HG02623 (cell line): Measurements from ENCODE around the gene ADGRB2.

Experiments
- ATAC-seq: cut with Tn5 transposase; IDR thresholded peaks from one replicate; pipeline ENCODE4 v1.9.1; 2021; ENCODE audit warnings: moderate library complexity; ENCODE audit not compliant: unreplicated experiment

Gene ADGRB2

DNA sequence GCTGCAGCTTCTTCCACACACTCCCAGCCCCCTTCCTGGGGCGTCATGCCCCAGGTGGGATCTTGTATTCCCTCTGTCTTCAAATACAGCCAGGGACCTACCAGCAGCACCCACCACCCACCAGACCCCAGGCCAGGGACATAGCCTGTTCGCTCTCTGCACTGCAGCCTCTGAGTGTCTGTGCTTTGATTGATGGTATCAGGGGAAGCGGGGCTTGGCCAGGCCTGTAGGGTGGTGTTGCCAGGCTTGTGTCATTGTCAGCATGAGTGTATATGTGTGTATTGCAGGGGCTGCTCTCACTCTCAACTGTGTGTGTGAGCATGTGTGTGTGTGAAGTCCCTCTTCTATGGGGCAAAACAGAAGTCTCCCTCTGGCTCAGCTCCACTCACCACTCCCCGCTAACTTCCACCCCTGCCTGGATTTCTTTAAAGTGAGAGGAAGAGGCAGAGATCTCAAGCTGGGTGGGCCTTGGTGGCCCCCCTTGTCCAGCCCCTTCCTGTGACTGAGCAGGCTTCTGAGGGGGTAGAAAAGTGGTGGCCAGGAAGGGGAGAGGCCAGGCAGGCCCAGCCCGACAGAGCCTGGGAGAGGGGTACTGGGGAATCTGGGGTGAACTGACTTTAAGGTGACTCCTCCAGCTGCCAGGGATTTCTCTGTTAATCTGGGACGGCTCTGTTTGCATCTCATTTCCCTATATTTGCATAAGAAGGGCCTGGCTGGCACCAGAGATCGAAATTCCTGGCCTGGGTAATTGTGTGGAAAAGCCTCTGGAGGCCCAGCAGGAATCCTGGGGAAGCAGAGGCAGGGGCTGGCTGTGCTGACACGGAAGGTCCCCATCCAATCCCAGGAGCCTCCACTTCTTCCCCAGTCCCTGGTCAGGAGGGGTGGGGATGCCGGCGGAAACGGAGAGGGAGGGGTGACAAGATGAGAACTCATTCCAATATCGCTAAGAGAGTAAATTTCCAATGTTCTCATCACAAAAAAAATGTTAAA lies 18.6 kb upstream of the ADGRB2 start:
- no peak for ATAC-seq

DNA sequence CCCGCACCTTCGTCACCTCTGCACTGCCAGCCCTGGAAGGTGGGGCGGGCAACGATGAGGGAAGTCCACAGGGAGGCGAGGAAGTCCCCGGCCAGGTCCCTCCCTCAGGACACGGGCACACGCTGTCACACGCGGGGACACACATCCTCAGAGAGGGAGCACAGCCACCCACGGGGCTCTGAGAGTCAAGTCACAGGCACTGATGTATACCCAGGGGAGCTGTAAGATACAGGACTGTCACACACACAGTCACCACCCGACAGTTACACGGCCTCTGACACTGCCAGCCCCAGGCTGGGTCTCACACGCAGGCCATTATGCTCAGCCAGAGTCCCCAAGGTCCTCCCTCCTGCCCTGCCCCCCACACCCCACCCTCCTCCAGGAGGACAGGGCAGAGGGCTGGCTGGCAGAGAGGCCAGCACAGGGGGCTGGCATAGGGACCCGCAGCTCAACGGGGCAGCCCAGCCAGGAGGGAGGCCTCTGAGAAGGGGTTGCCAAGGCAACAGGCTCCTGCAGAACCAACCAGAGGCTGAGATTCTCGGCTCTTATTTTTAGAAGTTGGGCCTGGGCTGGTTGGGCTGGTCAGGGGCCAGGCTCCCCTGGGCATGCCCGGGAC lies 17.7 kb upstream of the ADGRB2 start:
- ATAC-seq = no peak

DNA sequence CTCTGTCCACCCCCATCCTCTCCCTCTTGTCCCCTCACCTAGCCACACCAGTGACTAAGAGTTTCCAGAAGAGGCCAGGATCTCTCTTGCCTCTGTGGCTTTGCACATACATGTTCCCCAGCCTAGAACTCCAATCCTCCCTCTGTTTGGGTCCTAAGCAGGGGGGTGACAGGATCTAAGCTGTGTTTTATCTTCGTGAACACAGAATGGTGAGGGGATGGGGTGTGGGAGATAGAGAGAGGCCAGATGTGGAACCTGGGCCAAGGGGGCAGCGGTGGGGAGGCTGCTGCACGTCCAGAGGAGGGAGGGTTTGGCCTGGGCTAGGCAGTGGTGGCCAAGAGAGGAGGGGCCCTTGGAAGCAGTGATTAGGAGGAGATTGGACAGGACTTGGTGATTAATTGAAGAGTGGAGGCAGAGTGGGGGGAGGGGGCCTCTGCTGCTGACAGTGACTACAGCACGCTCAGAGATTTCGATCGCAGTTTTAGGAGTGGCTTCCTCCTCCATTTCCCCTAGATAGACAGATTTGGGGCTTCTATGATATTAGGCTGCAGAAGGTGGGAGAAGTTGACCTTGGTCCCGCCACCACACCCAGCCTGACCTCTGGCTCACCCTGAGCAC lies 17.1 kb upstream of the ADGRB2 start:
- no peak for ATAC-seq

DNA sequence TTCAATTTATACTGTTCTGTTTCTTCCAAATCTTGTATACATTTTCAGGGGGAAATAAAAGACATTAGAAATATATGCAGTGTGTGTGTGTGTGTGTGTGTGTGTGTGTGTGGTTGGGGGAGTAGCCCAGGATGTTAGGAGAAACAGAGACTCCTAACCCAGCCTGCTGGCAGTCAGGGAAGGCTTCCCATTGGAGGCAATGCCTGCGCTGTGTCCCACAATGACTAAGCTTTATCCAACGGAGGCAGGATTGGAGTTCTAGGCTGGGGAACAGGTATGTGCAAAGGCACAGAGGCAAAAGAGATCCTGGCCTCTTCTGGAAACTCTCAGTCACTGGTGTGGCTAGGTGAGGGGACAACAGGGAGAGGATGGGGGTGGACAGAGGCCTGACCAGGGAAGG lies 16.5 kb upstream of the ADGRB2 start:
- ATAC-seq = no peak

GRCh38 chr1:31779687-31780086 lies 15.5 kb upstream of the ADGRB2 start:
- no peak for ATAC-seq

DNA sequence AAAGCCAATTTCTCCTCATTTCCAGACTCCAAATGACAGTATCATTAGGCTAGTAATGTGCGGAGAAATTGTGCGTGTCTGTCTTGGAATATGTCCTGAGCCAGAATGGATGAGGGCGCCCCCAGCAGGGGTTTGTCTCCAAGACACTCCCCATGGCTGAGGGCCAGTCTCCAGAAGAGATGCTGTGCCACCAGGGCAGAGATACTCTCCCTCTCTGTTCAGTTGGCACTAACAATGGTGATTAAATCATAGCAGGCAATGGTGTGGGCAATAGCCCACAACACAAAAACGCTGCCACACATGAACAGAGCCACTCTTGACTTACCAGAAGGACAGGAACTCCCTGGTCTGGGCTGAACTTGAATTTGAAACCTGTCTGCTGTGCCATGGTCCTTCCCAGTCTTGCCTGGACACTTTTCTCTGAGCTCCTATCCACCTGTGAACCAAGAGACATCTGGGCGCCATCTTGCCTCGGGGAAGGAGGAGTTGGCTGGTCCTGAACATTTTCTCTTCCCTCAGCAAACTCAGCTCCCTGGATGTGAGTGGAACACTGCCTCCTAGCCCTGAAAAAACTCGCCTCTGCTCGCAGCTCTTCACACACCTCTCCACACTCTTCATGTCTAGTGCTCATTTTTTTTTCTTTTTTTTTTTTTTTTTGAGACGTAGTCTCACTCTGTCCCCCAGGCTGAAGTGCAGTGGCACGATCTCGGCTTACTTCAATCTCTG lies 14.8 kb upstream of the ADGRB2 start:
- ATAC-seq = no peak

DNA sequence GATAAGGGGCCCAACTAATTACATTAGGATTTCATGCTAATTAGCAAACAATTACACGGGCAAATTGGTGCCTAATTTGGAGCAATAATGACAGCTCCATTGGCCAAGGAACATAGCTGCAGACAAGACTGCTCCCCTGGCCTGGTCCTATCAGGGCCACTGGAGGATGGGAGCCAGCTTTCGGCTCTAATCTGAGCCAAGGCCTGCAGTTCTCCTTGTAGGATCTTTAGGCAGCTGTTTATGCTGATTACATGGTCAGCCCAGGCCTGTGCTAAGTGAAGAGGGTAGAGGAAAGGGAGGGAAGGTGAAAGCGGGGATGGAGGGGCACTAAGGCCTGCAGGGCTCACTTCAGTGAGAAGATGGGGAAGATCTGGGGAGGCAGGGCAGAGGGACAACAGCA lies 12.4 kb upstream of the ADGRB2 start:
- ATAC-seq = no peak

GRCh38 chr1:31776032-31776431 lies 11.9 kb upstream of the ADGRB2 start:
- no peak for ATAC-seq

- ATAC-seq = no peak
Measured at GRCh38 chr1:31775210-31775999, 11.3 kb upstream of the ADGRB2 start.

DNA sequence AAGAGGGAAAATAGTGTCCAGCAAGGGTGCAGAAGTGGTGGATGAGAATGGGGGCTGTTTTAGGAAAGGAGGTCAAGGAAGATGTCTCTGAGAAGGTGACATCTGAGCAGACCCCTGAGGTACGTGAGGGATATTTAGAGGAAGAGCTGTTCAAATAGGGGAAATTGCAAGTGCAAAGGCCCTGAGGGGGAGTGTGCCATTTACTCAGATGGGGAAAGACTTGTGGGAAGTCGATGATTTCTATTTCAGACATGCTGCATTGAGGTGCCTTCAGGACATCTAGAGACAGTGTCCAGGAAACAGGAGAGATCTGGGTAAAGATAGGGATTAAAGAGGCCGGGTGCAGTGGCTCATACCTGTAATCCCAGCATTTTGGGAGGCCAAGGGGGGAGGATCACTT lies 10.4 kb upstream of the ADGRB2 start:
- ATAC-seq = no peak

DNA sequence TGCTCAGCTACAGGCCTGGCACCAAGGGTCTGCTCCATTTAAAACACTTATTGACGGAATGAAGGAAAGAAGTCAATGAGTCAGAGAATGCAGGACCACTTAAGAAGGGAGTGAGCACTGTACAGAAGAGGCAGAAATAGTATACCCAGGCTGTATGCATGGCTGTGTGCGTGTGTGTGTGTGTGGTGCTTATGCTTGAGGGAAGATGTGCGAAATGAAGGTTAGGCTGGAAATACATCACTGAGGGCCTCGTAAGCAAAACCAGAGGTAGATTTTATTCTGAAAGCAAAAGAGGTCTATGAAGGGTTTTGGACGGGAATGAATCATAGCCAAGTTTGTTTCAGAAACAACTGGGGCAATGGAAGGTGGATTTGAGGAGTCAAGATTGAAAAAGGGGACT lies 9.7 kb upstream of the ADGRB2 start:
- ATAC-seq = no peak

DNA sequence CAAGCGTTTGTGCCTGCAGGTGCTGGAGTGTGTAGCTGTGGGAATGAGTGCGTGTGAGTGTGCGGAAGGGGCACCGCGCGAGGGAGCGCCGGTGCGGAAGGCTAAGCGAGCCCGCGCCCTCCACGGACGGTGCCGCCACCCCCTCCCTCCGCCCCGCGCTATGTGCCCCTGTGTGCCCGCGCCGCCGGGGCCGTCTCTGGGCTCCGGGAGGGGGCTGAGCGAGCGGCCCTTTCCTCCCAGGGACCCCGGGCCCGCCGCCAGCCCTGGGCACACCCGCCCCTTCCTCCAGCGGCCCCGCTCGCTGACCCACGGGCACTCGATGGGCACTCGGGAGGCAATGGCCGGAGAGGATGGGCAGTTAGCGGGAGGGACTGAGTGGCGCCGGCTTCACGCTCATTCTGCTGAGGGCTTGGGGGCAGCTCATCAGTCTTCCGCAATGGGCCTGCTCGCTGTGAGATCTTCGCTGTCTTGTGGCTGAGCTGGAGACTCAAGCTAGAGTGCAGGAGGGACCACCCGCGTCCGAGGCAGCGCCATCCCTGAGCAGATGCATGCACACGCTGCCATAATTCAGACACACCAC lies 8.6 kb upstream of the ADGRB2 start:
- ATAC-seq = no peak

DNA sequence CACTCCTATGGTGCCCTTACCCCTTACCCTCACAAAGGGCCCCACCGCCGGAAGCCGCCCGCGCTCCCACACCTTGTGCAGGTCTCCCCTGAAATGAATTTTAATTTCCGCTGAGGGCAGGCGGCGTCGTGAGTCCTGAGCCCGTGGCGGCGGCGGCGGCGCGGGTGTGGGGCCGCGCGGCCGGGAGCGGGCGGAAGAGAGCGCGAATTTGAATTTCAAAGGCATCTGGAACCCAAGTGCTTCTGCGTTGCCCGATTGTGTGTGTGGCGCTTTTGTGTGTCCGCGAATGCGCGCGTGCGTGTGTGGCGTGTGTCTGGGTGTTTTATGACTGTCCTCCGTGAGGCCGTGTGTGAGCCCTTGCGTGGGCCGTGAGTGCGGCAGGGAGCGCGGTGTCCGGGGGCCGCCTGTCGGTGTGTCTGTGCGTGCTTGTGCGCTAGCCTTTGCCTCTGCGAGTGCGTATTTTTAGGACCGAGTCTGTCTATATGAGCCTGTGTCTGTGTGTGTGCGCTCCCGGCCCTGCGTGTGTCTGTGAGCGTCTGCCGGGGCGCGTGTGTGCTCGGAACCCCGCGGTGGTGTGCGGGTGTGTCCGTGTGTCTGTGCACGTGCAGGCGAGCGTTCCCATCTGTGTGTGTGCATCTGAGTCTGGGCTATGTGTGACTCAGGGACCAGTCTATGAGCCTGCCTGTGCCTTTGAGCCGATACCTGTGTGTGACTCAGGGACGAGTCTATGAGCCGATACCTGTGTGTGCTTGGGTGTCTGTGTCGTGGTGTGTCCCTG lies 7.9 kb upstream of the ADGRB2 start:
- no peak for ATAC-seq

GRCh38 chr1:31769720-31770390 lies 5.7 kb upstream of the ADGRB2 start:
- ATAC-seq = no peak

- no peak for ATAC-seq
Measured at GRCh38 chr1:31768939-31769704, 5.0 kb upstream of the ADGRB2 start.

DNA sequence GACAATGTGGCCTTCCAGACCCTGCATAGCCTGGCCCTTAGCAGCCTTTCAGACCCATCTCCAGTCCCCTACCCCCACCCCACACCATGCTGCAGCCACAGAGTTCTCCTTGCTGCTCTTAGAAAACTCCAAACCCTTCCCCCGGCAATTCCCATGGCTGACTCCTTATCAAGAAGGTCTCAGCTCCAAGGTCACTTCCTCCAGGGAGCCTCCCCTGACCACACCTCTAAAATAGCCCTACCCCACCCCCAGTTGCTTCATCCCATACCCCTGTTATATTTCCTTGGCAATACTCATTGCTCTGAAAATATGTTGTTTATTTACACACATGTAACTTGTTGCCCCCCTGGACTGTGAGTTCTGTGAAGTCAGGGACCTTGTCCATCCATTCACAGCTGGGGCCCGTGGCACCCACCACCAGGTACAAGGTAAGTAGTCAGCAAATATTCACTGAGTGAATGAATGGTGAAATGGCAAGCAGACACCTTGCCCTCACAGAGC lies 4.3 kb upstream of the ADGRB2 start:
- ATAC-seq = no peak

DNA sequence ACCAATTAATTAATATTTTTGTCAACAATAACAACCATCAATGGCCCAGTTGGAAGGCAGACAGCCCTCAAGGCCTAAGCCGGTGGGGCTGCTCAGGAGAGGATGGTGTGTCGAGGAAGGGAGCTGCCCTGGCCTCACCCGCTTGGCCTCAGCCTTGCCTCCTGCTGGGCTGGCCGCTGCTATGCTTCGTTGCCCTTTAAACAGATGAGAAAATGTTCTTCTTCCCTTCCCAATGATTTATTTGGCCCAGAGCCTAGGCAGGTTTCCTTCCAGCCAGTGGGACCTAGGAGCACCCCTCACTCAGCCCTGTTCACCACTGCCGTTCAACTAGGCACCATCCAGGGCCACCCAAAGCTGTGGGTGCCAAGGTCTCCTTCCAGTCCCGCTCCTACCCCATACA lies 3.1 kb upstream of the ADGRB2 start:
- ATAC-seq = no peak

DNA sequence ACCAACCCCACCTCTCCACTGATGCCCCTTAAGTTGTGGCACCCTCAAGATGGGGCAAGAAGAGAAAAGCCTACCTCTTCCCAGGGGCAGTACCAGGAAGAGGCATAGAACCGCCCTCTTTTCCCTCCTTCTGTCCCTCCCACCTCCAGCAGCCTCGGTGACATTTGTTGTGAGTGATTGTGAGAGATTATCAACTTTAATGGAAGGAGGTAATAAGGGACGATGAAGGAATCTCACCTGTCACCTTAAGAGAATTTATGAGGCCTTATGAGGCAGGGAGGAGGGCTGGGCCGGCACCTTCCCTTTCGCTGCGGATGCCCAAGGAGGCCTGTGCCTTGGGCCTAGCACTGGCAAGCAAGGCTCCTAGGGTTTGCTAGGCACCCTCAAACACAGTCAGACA lies 1.4 kb upstream of the ADGRB2 start:
- ATAC-seq = no peak
